B cell (primary cell): Measurements from ENCODE around the gene NPM3.

Source experiments
- CTCF ChIP-seq: fragments of 200-600 bp; IDR thresholded peaks from one replicate; pipeline ENCODE4 v1.8.0; 2022; ENCODE audit warnings: antibody characterized with exemption, mild to moderate bottlenecking
- EZH2 ChIP-seq: IDR thresholded peaks from 2 replicates; pipeline ENCODE4 v1.6.1; 2012; ENCODE audit warnings: borderline replicate concordance, low read depth, mild to moderate bottlenecking, moderate library complexity, low read length; ENCODE audit not compliant: insufficient read depth, poor library complexity, severe bottlenecking

DNA sequence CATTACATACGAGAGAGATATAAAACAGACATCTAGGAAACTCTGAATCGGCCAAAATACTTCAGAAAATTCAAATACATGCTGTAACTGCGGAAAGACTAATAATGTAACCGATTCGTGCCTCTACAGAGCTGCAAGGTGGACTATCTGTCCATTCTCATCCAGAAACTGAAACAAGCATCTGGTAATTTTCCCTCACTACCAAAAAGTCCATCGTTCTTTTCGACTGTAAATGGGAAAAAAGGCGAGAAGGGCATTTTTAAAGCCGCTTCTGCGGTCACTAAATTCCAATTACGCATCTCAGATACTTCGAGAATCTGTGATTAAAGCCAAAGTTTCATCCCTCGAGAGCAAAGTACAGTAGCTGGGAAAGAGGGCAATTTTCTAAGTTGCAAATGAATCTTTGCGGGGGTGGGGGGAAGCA lies 33.7 kb upstream of the NPM3 start:
- TF ChIP-seq CTCF (no peak), EZH2 (no peak)
